ENCODE measurements around the gene ATRIP.
A peak's percentile ranks its signal among the peaks of the same experiment; 100 is the strongest.

ATRIP gene

GRCh38 chr3:48432411-48433371, 13.8 kb upstream of the ATRIP start:
- H2BK12ac ChIP-seq (ENCODE audit: low read length): no peak overlapping the region
- H4K91ac ChIP-seq (ENCODE audit: low read depth, low read length): peak overlapping the region; percentile 71
- H3K27me3 ChIP-seq (ENCODE audit: insufficient read depth, low read length): no peaks in the 10 kb centered on the region
- peak; percentile 21 to 54 for DNase-seq
- H3K9me3 ChIP-seq (ENCODE audit: insufficient read depth, low read depth, low read length): no peaks in the 10 kb centered on the region
- no peak overlapping the region for H3K18ac ChIP-seq (ENCODE audit: low read length)
- peaks cover 16% of the 10 kb centered on the region for H3K79me1 ChIP-seq (ENCODE audit: low read length)
- H3K79me2 ChIP-seq (ENCODE audit: control insufficient read depth, insufficient read depth, low read length, poor library complexity): peaks cover 15% of the 10 kb centered on the region
- no peak overlapping the region for H3K4me3 ChIP-seq (ENCODE audit: low read depth, low read length)
- H2AFZ ChIP-seq (ENCODE audit: insufficient read depth, low read length, poor library complexity): no peak overlapping the region
- peak overlapping the region; percentile 44 for H2BK5ac ChIP-seq (ENCODE audit: low read depth, low read length, poor library complexity)
- peak overlapping the region; percentile 14 for H4K8ac ChIP-seq (ENCODE audit: low read depth, low read length)
- H3K4me2 ChIP-seq (ENCODE audit: low read length): no peak overlapping the region
- H2BK120ac ChIP-seq (ENCODE audit: insufficient read depth, low read length, poor library complexity): peak overlapping the region; percentile 21
- no peak overlapping the region for H3K23ac ChIP-seq (ENCODE audit: low read length)
- WGBS (ENCODE audit: extremely low coverage, insufficient coverage, insufficient read length): no CpG with 5 or more reads among the region's 16 CpGs
- no peak overlapping the region for H3K4ac ChIP-seq (ENCODE audit: low read depth, low read length)
- H3K27ac ChIP-seq (ENCODE audit: low read depth, low read length): peak overlapping the region; percentile 61
- H2AK5ac ChIP-seq (ENCODE audit: low read length): no peak overlapping the region
- H3K14ac ChIP-seq (ENCODE audit: low read length): peak overlapping the region; percentile 18
- H3K9ac ChIP-seq (ENCODE audit: low read length): no peak overlapping the region
- peaks cover 14 to 19% of the 10 kb centered on the region in 2 experiments for H3K36me3 ChIP-seq (ENCODE audit: control insufficient read depth in 1 of 2, insufficient read depth in 2 of 2, low read length in 2 of 2)
- H4K12ac ChIP-seq (ENCODE audit: low read depth, low read length): no peak overlapping the region
- peaks cover 39 to 44% of the 10 kb centered on the region in 2 experiments for H3K4me1 ChIP-seq (ENCODE audit: control insufficient read depth in 1 of 2, insufficient read depth in 2 of 2, low read length in 2 of 2)

DNA sequence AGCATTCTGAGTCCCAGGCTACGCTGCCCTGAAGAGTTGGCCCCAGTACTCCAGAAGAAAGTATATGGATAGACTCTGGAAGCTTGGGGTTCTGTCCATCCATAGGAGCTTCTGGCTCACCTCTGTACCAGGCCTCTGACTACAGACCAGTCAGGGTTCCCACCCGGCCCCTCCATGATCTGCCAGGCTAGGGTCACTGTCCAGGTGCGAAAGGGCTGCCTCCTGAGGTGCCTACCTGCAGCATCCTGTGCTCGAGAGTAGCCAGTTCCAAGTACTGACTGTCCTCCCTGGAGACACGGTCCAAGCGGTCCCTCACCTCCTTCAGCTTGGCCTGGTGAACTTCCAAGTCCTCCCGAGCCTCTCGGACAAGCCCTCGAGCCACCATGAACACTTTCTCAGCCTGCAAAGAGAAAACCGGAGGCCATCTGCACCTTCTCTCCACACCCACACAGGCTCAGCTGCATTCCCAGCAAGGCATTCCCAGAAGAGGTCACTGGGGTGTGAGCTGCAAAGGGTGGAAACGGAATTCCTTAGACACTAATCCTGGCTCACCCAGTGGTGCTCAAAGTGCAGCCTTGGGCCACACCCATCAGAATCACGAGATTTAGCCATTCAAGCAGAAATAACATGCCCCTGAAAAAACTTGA, 12.9 kb upstream of the ATRIP start:
- Histone ChIP-seq H4K91ac (ENCODE audit: low read depth, low read length) (peak overlapping the region; percentile 71), H3K27me3 (ENCODE audit: insufficient read depth, low read length) (no peaks in the 10 kb centered on the region), H3K14ac (ENCODE audit: low read length) (peak overlapping the region; percentile 9), H3K79me1 (ENCODE audit: low read length) (peaks cover 16% of the 10 kb centered on the region), H3K36me3 (ENCODE audit: control insufficient read depth in 1 of 2, insufficient read depth in 2 of 2, low read length in 2 of 2) (peaks cover 14 to 19% of the 10 kb centered on the region in 2 experiments), H4K8ac (ENCODE audit: low read depth, low read length) (no peak overlapping the region), H3K4me3 (ENCODE audit: low read depth, low read length) (no peak overlapping the region), H3K9me3 (ENCODE audit: insufficient read depth, low read depth, low read length) (no peaks in the 10 kb centered on the region), H2BK12ac (ENCODE audit: low read length) (no peak overlapping the region), H2BK120ac (ENCODE audit: insufficient read depth, low read length, poor library complexity) (peak overlapping the region; percentile 1), H2AFZ (ENCODE audit: insufficient read depth, low read length, poor library complexity) (no peak overlapping the region), H3K23ac (ENCODE audit: low read length) (no peak overlapping the region), H3K9ac (ENCODE audit: low read length) (no peak overlapping the region), H2BK5ac (ENCODE audit: low read depth, low read length, poor library complexity) (peak overlapping the region; percentile 5), H3K27ac (ENCODE audit: low read depth, low read length) (peak overlapping the region; percentile 61), H2AK5ac (ENCODE audit: low read length) (no peak overlapping the region), H4K12ac (ENCODE audit: low read depth, low read length) (no peak overlapping the region), H3K4me2 (ENCODE audit: low read length) (no peak overlapping the region), H3K4me1 (ENCODE audit: control insufficient read depth in 1 of 2, insufficient read depth in 2 of 2, low read length in 2 of 2) (peaks cover 31 to 35% of the 10 kb centered on the region in 2 experiments), H3K79me2 (ENCODE audit: control insufficient read depth, insufficient read depth, low read length, poor library complexity) (peaks cover 7% of the 10 kb centered on the region), H3K4ac (ENCODE audit: low read depth, low read length) (no peak overlapping the region), H3K18ac (ENCODE audit: low read length) (peak overlapping the region; percentile 37)
- WGBS (ENCODE audit: extremely low coverage, insufficient coverage, insufficient read length): no CpG with 5 or more reads among the region's 12 CpGs
- peak; percentile 90 to 96 for DNase-seq

DNA sequence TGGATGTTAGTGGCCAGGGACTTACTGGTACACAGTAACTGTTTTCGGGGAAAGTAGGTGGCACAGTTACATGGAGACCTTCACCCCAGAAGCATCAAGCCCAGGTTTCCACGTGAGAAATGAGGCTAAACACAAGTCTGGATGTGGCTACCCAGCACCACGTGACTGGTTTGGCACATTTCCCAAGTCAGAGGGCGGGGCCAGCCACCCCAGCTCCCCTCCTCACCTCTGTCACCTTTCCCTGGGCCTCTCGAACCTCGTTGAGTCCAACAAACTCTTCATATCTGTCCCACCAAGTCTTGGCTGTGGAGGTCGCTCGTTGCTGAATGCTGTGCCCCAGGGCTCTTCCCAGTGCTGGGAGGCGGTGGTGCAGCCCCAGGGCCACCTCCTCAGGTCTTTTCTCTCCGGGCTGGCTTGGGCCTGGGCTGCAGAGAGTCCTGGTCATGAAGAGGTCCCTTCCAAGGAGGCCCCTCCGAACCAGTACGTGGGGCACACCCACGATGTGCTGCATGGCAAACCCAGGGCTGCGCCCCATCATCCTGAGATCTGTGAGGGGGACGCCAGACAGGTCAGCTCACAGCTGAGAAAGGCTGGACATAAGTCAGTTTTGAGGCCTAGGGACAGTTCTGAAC, 11.8 kb upstream of the ATRIP start:
- no peak overlapping the region for H3K9ac ChIP-seq (ENCODE audit: low read length)
- peaks cover 31 to 35% of the 10 kb centered on the region in 2 experiments for H3K4me1 ChIP-seq (ENCODE audit: control insufficient read depth in 1 of 2, insufficient read depth in 2 of 2, low read length in 2 of 2)
- peaks cover 10% of the 10 kb centered on the region for H3K79me1 ChIP-seq (ENCODE audit: low read length)
- no peak overlapping the region for H3K4ac ChIP-seq (ENCODE audit: low read depth, low read length)
- H3K36me3 ChIP-seq (ENCODE audit: control insufficient read depth in 1 of 2, insufficient read depth in 2 of 2, low read length in 2 of 2): peaks cover 14 to 19% of the 10 kb centered on the region in 2 experiments
- DNase-seq: no peak
- no peak overlapping the region for H2BK5ac ChIP-seq (ENCODE audit: low read depth, low read length, poor library complexity)
- peaks cover under 1% of the 10 kb centered on the region for H3K79me2 ChIP-seq (ENCODE audit: control insufficient read depth, insufficient read depth, low read length, poor library complexity)
- peak overlapping the region; percentile 35 for H2BK120ac ChIP-seq (ENCODE audit: insufficient read depth, low read length, poor library complexity)
- H3K18ac ChIP-seq (ENCODE audit: low read length): peak overlapping the region; percentile 27
- H4K91ac ChIP-seq (ENCODE audit: low read depth, low read length): peak overlapping the region; percentile 22
- no peaks in the 10 kb centered on the region for H3K27me3 ChIP-seq (ENCODE audit: insufficient read depth, low read length)
- no peak overlapping the region for H3K14ac ChIP-seq (ENCODE audit: low read length)
- H2AFZ ChIP-seq (ENCODE audit: insufficient read depth, low read length, poor library complexity): no peak overlapping the region
- peak overlapping the region; percentile 45 for H2BK12ac ChIP-seq (ENCODE audit: low read length)
- H3K9me3 ChIP-seq (ENCODE audit: insufficient read depth, low read depth, low read length): no peaks in the 10 kb centered on the region
- no peak overlapping the region for H3K4me2 ChIP-seq (ENCODE audit: low read length)
- H2AK5ac ChIP-seq (ENCODE audit: low read length): no peak overlapping the region
- no peak overlapping the region for H4K8ac ChIP-seq (ENCODE audit: low read depth, low read length)
- no CpG with 5 or more reads among the region's 15 CpGs for WGBS (ENCODE audit: extremely low coverage, insufficient coverage, insufficient read length)
- H3K23ac ChIP-seq (ENCODE audit: low read length): no peak overlapping the region
- no peak overlapping the region for H3K27ac ChIP-seq (ENCODE audit: low read depth, low read length)
- H3K4me3 ChIP-seq (ENCODE audit: low read depth, low read length): no peak overlapping the region
- no peak overlapping the region for H4K12ac ChIP-seq (ENCODE audit: low read depth, low read length)

GRCh38 chr3:48435223-48435595, 11.3 kb upstream of the ATRIP start:
- Histone ChIP-seq H3K36me3 (ENCODE audit: control insufficient read depth in 1 of 2, insufficient read depth in 2 of 2, low read length in 2 of 2) (peaks cover 14 to 19% of the 10 kb centered on the region in 2 experiments), H2BK12ac (ENCODE audit: low read length) (peak overlapping the region; percentile 45), H3K4me1 (ENCODE audit: control insufficient read depth in 1 of 2, insufficient read depth in 2 of 2, low read length in 2 of 2) (peaks cover 30 to 33% of the 10 kb centered on the region in 2 experiments), H3K14ac (ENCODE audit: low read length) (no peak overlapping the region), H2AFZ (ENCODE audit: insufficient read depth, low read length, poor library complexity) (no peak overlapping the region), H2BK120ac (ENCODE audit: insufficient read depth, low read length, poor library complexity) (no peak overlapping the region), H4K12ac (ENCODE audit: low read depth, low read length) (no peak overlapping the region), H3K9ac (ENCODE audit: low read length) (no peak overlapping the region), H2AK5ac (ENCODE audit: low read length) (no peak overlapping the region), H3K4me3 (ENCODE audit: low read depth, low read length) (no peak overlapping the region), H3K9me3 (ENCODE audit: insufficient read depth, low read depth, low read length) (no peaks in the 10 kb centered on the region), H3K18ac (ENCODE audit: low read length) (no peak overlapping the region), H2BK5ac (ENCODE audit: low read depth, low read length, poor library complexity) (no peak overlapping the region), H3K79me1 (ENCODE audit: low read length) (peaks cover 9% of the 10 kb centered on the region), H4K8ac (ENCODE audit: low read depth, low read length) (no peak overlapping the region), H3K79me2 (ENCODE audit: control insufficient read depth, insufficient read depth, low read length, poor library complexity) (peaks cover 1% of the 10 kb centered on the region), H3K4ac (ENCODE audit: low read depth, low read length) (no peak overlapping the region), H3K27ac (ENCODE audit: low read depth, low read length) (no peak overlapping the region), H4K91ac (ENCODE audit: low read depth, low read length) (peak overlapping the region; percentile 22), H3K27me3 (ENCODE audit: insufficient read depth, low read length) (no peaks in the 10 kb centered on the region), H3K4me2 (ENCODE audit: low read length) (no peak overlapping the region), H3K23ac (ENCODE audit: low read length) (no peak overlapping the region)
- no CpG with 5 or more reads among the region's 4 CpGs for WGBS (ENCODE audit: extremely low coverage, insufficient coverage, insufficient read length)
- no peak for DNase-seq

Measured in trophoblast cell (in vitro differentiated cells and primary cell).